GM23248 (cell line): ENCODE data around the gene MUC12.

Source experiments
- EZH2 ChIP-seq: fragments of 200-600 bp; sonication (generic); IDR thresholded peaks from 2 replicates; pipeline ENCODE4 v1.6.1; 2018; ENCODE audit warnings: antibody characterized with exemption, mild to moderate bottlenecking; ENCODE audit not compliant: insufficient read depth, poor library complexity, severe bottlenecking
- EZH2phosphoT487 ChIP-seq: fragments of 200-600 bp; sonication (generic); IDR thresholded peaks from 2 replicates; pipeline ENCODE4 v1.6.1; 2018; ENCODE audit warnings: antibody characterized with exemption, moderate library complexity, mild to moderate bottlenecking, low read depth; ENCODE audit not compliant: insufficient read depth

- TF ChIP-seq EZH2 (no peak), EZH2phosphoT487 (no peak)
These were observed 35.6 kb upstream of the MUC12 start for GRCh38 chr7:100933734-100934133.
